Left lobe of liver (tissue), 2 donors: ENCODE results near the gene DLX3. TPM values are rescaled to one million over a fixed set of nuclear protein-coding genes. Genes with fewer than 3 reads are reported as not detected.
A peak's percentile ranks its signal among the peaks of the same experiment; 100 is the strongest.

Source experiments
- ATAC-seq: fragments of 200-7000 bp; cut with Tn5 transposase; one replicate; pipeline ENCODE4 v1.9.1; 2020; ENCODE audit warnings: mild to moderate bottlenecking, moderate library complexity
- DNase-seq: peaks from one replicate; pipeline ENCODE4 v3.0.0-alpha.2; 2020; ENCODE audit warnings: low spot score
- total RNA-seq: library from RNA; stranded (reverse); gene quantifications from one replicate; pipeline ENCODE4 v1.2.1, GENCODE V29; 2021
- donor health status: DM: no; HTN: no; CAD: no; lungs with moderate emphysema.
- donor health status: DM: no; HTN: yes; CAD: no.

The DLX3 gene
- total RNA-seq, 1 donor from 2014 or later: not detected

GRCh38 chr17:49964303-49964768 is 30.7 kb downstream of the DLX3 start:
- ATAC-seq (no peak), DNase-seq (no peak)

- DNase-seq (no peak), ATAC-seq (no peak)
Observed at GRCh38 chr17:49963626-49964302, 31.3 kb downstream of the DLX3 start.

- ATAC-seq (no peak), DNase-seq (no peak)
Observed at GRCh38 chr17:49963309-49963625, 31.8 kb downstream of the DLX3 start.

- ATAC-seq (no peak), DNase-seq (no peak)
Observed at GRCh38 chr17:49962599-49963308, 32.3 kb downstream of the DLX3 start.

- DNase-seq: no peak
- no peak for ATAC-seq
Observed at GRCh38 chr17:49959183-49959935, 35.7 kb downstream of the DLX3 start.

- ATAC-seq: no peak
- DNase-seq: no peak
Observed at GRCh38 chr17:49958723-49959122, 36.3 kb downstream of the DLX3 start.

- DNase-seq: no peak
- ATAC-seq: no peak
Observed at GRCh38 chr17:49957350-49957749, 37.7 kb downstream of the DLX3 start.

GRCh38 chr17:49956780-49957179 is 38.2 kb downstream of the DLX3 start:
- ATAC-seq: no peak
- no peak for DNase-seq

GRCh38 chr17:49955157-49955556 is 39.9 kb downstream of the DLX3 start:
- ATAC-seq (no peak), DNase-seq (no peak)

GRCh38 chr17:49952912-49953497 is 42.0 kb downstream of the DLX3 start:
- ATAC-seq (no peak), DNase-seq (no peak)

GRCh38 chr17:49952209-49952911 is 42.7 kb downstream of the DLX3 start:
- ATAC-seq (peak; percentile 96), DNase-seq (peak; percentile 69)

GRCh38 chr17:49951362-49952082 is 43.5 kb downstream of the DLX3 start:
- DNase-seq: no peak
- ATAC-seq: no peak

- DNase-seq: no peak
- ATAC-seq: no peak
Observed at GRCh38 chr17:49949634-49950033, 45.4 kb downstream of the DLX3 start.

GRCh38 chr17:49946964-49947584 is 48.0 kb downstream of the DLX3 start:
- DNase-seq: no peak
- ATAC-seq: no peak

GRCh38 chr17:49946208-49946607 is 48.8 kb downstream of the DLX3 start:
- DNase-seq: no peak
- no peak for ATAC-seq

GRCh38 chr17:49944273-49944870 is 50.7 kb downstream of the DLX3 start:
- ATAC-seq: no peak

GRCh38 chr17:49942947-49943346 is 52.1 kb downstream of the DLX3 start:
- DNase-seq (no peak), ATAC-seq (no peak)

More at GRCh38 chr17:49944273-49944870, 50.7 kb downstream of the DLX3 start:
- no peak for DNase-seq

- DNase-seq (no peak), ATAC-seq (no peak)
Observed at GRCh38 chr17:49941427-49941826, 53.6 kb downstream of the DLX3 start.
